ENCODE data around the gene XIAP. TPM values are rescaled to one million over a fixed set of nuclear protein-coding genes. Genes with fewer than 3 reads are reported as not detected.

Gene XIAP
- total and polyA plus RNA-seq, 2 experiments from 2014 or later = 12.8 to 25.5 TPM

DNA sequence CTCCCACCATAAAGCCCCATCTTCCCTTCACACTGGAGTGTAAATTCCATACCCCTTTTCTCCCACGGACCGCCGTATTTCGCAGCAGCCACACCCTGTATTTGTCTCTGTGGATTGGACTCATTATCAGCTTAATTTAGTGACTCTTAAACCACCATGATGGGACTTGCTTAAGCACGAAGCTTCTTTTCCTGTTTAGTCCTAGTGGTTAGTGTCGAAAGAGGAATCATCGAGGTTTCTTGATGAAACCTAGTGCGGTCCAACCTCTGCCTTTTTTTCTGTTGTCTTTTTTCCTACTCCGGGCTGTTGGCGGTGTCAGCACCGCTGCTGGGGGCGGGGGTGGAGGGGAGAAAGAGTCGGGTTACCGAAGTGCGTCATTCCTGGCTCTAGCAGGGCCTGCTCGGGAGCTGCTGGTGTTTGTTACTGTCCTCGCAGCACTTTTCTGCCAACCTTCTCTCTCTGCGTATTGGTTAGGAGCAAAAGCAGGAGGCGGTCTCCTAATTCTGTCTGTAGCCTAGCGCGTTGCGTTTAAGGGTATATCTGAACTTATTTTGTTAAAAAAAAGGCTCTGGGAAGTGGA lies 103.0 kb downstream of the XIAP start:
- H3K4me1 ChIP-seq (ENCODE audit: insufficient read depth) = 0 out of 2 replicates have a peak, but pooled peaks cover 8% of the 10 kb centered on the region
- peaks cover 64% of the 10 kb centered on the region for H3K79me2 ChIP-seq (replicated peaks; ENCODE audit: insufficient read depth)
- H4K20me1 ChIP-seq (replicated peaks; ENCODE audit: insufficient read depth) = peaks cover 5% of the 10 kb centered on the region; the same call in 1 of the 2 replicates
- H3K4me3 ChIP-seq = peak overlapping the region; percentile 80
- no peaks in the 10 kb centered on the region for H3K27me3 ChIP-seq (ENCODE audit: insufficient read depth)
- no peaks in the 10 kb centered on the region for H3K36me3 ChIP-seq (ENCODE audit: insufficient read depth)
- DNase-seq (ENCODE audit: low spot score) (peak; percentile 90), ATAC-seq (peak; percentile 65)
- Mint-ChIP-seq H3K9me3 (no peaks in the 10 kb centered on the region; the same call in 2 of the 3 replicates), H3K27ac (peak overlapping the region; percentile 99), H3K36me3 (ENCODE audit: low read depth) (peaks cover 11% of the 10 kb centered on the region), H3K27me3 (ENCODE audit: insufficient read depth, low read depth, poor library complexity) (peaks cover 22% of the 10 kb centered on the region), H3K4me3 (peak overlapping the region; percentile 97), H3K4me1 (peaks cover 16% of the 10 kb centered on the region)
- H2AFZ ChIP-seq = no peak overlapping the region
- no peaks in the 10 kb centered on the region for H3K9me2 ChIP-seq (ENCODE audit: insufficient read depth)
- TF ChIP-seq JUNB (IDR thresholded peaks at IDR 0.05; ENCODE audit: unreplicated experiment) (no peak), EZH2phosphoT487 (IDR thresholded peaks at IDR 0.05; ENCODE audit: unreplicated experiment) (no peak), POLR2AphosphoS5 (IDR thresholded peaks at IDR 0.05; ENCODE audit: low read depth) (peak; percentile 36; the same call in 1 of the 2 replicates), ZNF331 (CRISPR knock-in tag; IDR thresholded peaks at IDR 0.05; ENCODE audit: low read depth) (no peak), CREB1 (CRISPR knock-in tag; IDR thresholded peaks at IDR 0.05; ENCODE audit: low read depth) (peak; percentile 76), EZH2 (IDR thresholded peaks at IDR 0.05; ENCODE audit: low read depth, unreplicated experiment) (no peak)
- TF ChIP-seq, protein P1, sequence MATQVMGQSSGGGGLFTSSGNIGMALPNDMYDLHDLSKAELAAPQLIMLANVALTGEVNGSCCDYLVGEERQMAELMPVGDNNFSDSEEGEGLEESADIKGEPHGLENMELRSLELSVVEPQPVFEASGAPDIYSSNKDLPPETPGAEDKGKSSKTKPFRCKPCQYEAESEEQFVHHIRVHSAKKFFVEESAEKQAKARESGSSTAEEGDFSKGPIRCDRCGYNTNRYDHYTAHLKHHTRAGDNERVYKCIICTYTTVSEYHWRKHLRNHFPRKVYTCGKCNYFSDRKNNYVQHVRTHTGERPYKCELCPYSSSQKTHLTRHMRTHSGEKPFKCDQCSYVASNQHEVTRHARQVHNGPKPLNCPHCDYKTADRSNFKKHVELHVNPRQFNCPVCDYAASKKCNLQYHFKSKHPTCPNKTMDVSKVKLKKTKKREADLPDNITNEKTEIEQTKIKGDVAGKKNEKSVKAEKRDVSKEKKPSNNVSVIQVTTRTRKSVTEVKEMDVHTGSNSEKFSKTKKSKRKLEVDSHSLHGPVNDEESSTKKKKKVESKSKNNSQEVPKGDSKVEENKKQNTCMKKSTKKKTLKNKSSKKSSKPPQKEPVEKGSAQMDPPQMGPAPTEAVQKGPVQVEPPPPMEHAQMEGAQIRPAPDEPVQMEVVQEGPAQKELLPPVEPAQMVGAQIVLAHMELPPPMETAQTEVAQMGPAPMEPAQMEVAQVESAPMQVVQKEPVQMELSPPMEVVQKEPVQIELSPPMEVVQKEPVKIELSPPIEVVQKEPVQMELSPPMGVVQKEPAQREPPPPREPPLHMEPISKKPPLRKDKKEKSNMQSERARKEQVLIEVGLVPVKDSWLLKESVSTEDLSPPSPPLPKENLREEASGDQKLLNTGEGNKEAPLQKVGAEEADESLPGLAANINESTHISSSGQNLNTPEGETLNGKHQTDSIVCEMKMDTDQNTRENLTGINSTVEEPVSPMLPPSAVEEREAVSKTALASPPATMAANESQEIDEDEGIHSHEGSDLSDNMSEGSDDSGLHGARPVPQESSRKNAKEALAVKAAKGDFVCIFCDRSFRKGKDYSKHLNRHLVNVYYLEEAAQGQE (IDR thresholded peaks at IDR 0.05; ENCODE audit: unreplicated experiment) = no peak
- TF ChIP-seq, protein P2, sequence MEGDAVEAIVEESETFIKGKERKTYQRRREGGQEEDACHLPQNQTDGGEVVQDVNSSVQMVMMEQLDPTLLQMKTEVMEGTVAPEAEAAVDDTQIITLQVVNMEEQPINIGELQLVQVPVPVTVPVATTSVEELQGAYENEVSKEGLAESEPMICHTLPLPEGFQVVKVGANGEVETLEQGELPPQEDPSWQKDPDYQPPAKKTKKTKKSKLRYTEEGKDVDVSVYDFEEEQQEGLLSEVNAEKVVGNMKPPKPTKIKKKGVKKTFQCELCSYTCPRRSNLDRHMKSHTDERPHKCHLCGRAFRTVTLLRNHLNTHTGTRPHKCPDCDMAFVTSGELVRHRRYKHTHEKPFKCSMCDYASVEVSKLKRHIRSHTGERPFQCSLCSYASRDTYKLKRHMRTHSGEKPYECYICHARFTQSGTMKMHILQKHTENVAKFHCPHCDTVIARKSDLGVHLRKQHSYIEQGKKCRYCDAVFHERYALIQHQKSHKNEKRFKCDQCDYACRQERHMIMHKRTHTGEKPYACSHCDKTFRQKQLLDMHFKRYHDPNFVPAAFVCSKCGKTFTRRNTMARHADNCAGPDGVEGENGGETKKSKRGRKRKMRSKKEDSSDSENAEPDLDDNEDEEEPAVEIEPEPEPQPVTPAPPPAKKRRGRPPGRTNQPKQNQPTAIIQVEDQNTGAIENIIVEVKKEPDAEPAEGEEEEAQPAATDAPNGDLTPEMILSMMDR (conservative IDR thresholded peaks at IDR 0.05; ENCODE audit: low read depth in 2 of 2) = no peak
- TF ChIP-seq, protein P3, sequence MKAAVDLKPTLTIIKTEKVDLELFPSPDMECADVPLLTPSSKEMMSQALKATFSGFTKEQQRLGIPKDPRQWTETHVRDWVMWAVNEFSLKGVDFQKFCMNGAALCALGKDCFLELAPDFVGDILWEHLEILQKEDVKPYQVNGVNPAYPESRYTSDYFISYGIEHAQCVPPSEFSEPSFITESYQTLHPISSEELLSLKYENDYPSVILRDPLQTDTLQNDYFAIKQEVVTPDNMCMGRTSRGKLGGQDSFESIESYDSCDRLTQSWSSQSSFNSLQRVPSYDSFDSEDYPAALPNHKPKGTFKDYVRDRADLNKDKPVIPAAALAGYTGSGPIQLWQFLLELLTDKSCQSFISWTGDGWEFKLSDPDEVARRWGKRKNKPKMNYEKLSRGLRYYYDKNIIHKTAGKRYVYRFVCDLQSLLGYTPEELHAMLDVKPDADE (IDR thresholded peaks at IDR 0.05) = no peak
- peak overlapping the region; percentile 99 for H3K27ac ChIP-seq (ENCODE audit: low read depth)
- 0 out of 2 replicates have a peak, but pooled peaks cover 3% of the 10 kb centered on the region for H3F3A ChIP-seq (replicated peaks; ENCODE audit: low read depth)
- H3K4me2 ChIP-seq = peak overlapping the region; percentile 78

Small RNA genes within 50 kb of the gene (small RNA-seq; reads per million reads assigned to genes)
- not detected for gene RF00019 (ENCODE audit: low replicate concordance)
- gene RN7SL190P (ENCODE audit: low replicate concordance) = not detected
- gene RNU6-122P (ENCODE audit: low replicate concordance) = not detected

Other genes with a start within 250 kb of the XIAP start
- gene THOC2, start 127.0 kb upstream of the XIAP start, total RNA-seq (2014; rRNA removed; shearing (Covaris generic)) = 86.6 and 92.4 TPM in 2 replicates
- 103 and 138 TPM in 2 replicates for gene THOC2, start 127.0 kb upstream of the XIAP start, polyA plus RNA-seq (2016; fragmentation: Nextera tagmentation; extraction: Ambion mirVana)
- 92.8 and 94.0 TPM in 2 replicates for gene STAG2, start 101.7 kb downstream of the XIAP start, total RNA-seq (2014; rRNA removed; shearing (Covaris generic))
- gene STAG2, start 101.7 kb downstream of the XIAP start, polyA plus RNA-seq (2016; fragmentation: Nextera tagmentation; extraction: Ambion mirVana) = 68.8 and 80.0 TPM in 2 replicates